Left kidney (tissue), 2 donors: Measurements from ENCODE around the gene PDE6B. TPM values are rescaled to one million over a fixed set of nuclear protein-coding genes. Genes with fewer than 3 reads are reported as not detected.
A peak's percentile ranks its signal among the peaks of the same experiment; 100 is the strongest.
"Not testable (repeated sequence)": the region's sequence is repeated elsewhere in the genome, so short reads cannot be mapped to it uniquely, and the experiment has no call there.

Experiments used
- DNase-seq: peaks from one replicate; pipeline ENCODE4 v3.0.0-alpha.2; 2013
- polyA plus RNA-seq: library from polyadenylated mRNA; unstranded; fragments of 120-200 nt; gene quantifications from one replicate; pipeline ENCODE4 v1.2.1, GENCODE V29; 2013; ENCODE audit not compliant: insufficient read length

Gene PDE6B
- polyA plus RNA-seq, 1 donor: 41.4 TPM

DNA sequence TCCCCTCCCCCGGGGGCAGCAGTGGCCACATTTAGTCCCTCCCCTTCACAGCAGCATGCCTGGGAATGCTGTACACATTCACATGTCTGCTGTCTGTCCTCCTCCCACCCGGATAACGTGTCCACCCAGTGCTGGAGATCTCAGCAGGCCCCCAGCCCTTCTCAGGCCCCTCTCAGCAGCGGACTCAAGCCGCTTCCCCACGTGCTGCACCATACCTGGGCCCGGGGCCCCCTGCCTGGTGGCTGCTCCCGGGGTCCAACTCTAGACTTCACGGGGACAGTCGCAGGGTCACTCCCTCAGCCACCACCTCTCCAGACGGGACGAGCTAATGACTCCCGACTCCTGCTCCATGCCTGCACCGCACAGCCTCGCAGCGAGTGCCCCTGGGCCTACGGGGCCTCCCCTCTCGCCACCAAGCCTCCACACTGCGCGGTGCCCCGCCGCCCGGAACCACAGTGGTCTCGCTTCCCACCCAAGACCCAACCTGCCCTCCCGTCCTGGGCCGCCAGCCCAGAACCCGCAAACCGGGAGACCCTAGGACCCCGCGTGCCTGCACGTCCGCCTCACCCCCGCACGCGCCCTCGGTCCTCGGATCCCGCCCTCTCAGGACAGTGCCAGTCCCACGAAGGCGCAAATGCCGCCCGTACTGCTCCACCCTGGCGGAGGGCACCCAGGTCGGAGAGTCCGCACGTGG, 79.0 kb downstream of the PDE6B start:
- DNase-seq: no peak

DNA sequence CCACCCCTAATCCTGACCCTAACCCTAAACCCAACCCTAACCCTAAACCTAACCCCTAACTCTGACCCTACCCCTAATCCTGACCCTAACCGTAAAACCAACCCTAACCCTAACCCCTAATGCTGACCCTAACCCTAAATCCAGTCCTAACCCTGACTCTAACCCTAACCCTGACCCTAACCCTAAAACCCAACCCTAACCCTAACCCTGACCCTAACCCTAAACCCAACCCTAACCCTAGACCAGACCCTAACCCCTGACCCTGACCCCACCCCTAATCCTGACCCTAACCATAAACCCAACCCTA, 79.6 kb downstream of the PDE6B start:
- no peak for DNase-seq

DNA sequence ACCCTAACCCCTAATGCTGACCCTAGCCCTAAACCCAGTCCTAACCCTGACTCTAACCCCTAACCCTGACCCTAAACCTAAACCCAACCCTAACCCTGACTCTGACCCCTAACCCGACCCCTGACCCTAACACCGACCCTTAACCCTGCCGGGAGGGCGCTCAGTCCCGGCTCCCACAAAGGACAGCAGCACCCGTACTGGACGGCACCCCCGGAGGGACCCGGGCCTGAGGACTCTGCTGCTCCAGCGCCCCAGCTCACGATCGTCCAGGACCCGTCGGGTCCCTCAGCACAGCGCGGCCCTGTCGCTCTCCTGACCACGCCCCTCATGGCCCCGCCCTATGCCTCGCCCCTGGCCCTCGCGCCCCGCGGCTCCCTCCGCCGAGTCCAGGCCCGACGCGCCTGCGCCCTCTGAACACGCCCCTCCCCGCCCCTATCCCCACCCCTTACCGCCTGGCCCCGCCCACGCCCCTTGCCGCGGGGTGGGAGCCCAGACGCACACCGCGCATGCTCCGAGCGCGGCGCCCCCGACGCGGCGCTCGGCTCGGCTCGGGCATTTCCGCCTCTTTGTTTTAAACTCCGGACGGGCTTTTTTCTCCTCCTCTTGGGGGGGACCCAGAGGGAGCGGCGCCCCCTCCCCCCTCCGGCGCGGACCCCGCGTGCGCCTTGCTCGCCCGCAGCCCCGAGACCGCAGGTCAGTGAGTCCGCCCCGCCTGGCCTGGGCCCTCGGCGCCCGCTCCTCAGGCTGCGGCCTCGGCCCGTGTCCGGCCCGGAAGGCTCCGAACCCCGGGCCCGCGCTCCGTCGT, 80.1 kb downstream of the PDE6B start, which contains the start of gene PCGF3:
Gene PCGF3, plus strand, starts transcription at position 555 of the 805 bp plus-strand sequence. CDS start 27,849 bp downstream, outside the sequence.
- DNase-seq: peak; percentile 94

DNA sequence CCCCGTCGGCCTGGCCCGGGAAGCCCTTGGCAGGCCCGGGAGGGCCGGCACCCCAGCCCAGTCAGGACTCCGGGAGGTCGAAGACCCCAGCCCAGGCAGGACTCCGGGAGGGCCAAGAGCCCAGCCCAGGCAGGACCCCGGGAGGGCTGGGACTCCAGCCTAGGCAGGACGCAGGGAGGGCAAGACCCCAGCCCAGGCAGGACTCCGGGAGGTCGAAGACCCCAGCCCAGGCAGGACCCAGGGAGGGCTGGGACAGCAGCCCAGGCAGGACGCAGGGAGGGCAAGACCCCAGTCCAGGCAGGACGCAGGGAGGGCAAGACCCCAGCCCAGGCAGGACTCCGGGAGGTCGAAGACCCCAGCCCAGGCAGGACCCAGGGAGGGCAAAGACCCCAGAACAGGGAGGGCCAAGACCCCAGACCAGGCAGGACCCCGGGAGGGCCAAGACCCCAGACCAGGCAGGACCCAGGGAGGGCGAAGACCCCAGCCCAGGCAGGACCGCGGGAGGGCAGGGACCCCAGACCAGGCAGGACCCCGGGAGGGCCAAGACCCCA, 80.8 kb downstream of the PDE6B start:
- DNase-seq: not testable (repeated sequence)

DNA sequence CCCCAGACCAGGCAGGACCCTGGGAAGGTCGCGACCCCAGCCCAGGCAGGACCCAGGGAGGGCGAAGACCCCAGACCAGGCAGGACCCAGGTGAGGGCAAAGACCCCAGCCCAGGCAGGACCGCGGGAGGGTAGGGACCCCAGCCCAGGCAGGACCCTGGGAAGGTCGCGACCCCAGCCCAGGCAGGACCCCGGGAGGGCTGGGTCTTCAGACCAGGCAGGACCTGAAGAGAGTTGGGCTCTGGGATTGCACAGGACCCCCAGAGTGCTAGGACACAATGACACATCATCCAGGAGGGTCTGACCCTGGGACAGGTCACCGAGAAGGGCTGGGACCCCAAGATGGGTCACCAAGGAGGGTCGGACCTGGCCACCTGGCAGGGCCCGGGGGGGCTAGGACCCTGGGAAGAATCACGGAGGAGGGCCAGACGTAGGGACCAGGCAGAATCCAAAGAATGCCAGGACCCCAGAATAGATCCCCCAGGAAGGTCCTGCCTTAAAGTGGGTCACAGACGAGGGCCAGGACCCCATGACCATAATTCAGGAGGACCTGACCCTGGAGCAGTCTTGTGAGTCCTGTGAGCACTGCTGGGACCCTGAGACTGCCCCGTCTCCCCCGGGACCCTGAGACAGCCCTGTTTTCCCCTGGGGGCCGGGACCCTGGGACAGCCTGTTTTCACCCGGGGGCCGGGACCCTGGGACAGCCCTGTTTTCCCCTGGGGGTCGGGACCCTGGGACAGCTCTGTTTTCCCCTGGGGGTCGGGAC, 81.6 kb downstream of the PDE6B start:
- DNase-seq: no peak

DNA sequence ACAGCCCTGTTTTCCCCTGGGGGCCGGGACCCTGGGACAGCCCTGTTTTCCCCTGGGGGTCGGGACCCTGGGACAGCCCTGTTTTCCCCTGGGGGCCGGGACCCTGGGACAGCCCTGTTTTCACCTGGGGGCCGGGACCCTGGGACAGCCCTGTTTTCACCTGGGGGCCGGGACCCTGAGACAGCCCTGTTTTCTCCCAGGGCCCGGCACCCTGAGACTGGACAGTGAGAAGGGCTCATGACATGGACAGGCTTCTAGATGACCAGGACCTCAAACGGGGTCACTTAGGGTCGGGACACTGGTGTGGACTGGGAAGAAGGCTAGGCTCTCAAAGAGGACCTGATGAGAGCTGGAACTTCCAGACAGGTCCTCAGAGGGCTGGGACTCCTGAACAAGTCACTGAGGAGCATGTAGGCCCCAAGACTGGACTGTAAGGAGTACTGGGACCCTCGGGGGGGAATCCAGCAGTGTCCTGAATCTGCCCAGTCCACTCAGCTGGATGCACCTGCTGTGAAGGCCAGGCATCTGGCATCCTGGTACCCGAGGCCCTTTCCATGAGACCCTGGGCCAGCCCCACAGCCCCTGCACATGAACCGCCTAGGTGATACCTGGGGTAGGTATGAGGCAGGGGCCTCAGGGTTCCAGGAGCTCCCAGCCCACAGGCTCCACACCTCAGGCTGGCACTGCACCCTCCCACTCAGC, 82.7 kb downstream of the PDE6B start:
- DNase-seq: no peak

DNA sequence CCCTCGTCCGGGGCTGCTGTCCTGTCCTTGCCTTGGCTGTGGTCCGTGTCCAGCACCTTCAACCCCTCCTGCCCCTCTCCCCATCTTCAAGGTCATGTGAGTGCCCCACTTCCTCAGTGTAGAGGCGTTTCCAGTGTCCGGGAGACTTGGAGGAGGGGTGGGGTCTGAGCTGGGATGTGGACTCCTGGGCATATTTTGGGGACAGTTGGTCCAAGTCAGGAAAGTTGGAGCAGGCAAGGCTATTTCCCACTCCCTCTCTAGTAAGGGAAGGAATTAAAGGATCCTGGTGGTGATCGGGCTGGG, 83.2 kb downstream of the PDE6B start:
- no peak for DNase-seq

DNA sequence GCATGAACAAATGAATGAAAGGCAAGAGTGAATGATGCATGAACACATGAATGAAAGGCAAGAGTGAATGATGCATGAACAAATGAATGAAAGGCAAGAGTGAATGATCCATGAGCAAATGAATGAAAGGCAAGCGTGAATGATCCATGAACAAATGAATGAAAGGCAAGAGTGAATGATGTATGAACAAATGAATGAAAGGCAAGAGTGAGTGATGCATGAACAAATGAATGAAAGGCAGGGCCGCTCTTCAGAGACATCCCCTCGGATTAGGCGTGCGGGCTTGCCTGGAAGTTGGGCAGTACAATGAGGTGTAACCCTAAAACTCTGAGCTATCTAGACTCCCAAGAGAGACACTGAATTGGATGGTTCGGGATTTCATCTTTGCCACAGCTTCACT, 84.0 kb downstream of the PDE6B start:
- no peak for DNase-seq

DNA sequence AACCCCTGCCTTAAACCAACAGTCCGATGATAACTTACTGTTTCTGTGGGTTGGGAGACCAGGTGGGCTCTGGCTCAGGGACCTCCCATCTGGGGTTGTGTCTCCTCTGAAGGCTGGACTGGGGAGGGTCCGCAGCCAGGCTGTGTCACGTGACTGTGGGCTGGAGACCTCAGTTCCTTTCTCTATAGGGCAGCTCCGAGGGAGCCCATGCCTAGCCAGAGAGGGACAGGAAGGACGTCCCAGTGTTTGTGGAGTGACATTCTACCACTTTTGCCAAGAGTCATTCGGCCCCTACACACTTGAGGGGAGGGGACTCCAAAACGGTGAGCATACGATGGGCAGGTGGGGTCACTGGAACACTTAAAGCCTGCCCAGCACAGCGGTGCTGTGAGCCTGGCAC, 84.7 kb downstream of the PDE6B start:
- DNase-seq: no peak

DNA sequence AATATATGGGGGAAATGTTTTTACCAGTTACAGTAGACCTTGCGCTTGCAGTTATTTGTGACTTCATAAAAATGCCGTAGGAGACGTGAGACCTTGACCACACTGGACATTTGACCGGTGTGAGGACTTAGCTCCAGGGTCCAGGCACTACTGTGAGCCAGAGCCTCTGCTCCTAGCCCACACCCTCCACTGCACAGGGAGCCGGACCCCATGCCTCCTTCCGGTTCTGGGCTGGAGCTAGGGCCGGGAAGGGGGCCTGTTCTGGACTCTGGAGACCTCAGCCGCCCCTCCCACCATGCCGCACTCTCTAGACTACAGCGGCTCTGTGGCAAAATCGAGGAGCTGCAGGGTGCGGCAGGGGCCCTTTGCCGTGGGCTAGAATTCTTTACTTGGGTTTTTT, 85.5 kb downstream of the PDE6B start:
- DNase-seq: no peak

DNA sequence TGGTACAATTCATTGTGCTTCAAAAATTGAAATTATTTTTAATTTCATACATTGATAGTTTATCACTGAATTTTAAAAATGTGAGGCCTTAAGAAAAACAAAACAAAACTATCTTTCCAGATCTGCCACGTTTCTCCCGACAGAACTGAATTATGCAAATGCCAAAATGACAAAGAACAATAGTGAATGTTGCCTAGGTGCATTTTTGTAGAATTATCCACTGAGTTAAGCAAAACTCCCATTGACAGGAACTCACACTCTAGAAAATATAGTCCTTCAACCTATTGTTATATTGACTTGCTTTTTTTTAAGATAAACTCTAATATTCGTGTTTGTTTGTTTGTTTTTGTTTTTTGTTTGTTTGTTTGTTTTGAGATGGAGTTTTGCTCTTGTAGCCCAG, 86.7 kb downstream of the PDE6B start:
- DNase-seq: no peak

DNA sequence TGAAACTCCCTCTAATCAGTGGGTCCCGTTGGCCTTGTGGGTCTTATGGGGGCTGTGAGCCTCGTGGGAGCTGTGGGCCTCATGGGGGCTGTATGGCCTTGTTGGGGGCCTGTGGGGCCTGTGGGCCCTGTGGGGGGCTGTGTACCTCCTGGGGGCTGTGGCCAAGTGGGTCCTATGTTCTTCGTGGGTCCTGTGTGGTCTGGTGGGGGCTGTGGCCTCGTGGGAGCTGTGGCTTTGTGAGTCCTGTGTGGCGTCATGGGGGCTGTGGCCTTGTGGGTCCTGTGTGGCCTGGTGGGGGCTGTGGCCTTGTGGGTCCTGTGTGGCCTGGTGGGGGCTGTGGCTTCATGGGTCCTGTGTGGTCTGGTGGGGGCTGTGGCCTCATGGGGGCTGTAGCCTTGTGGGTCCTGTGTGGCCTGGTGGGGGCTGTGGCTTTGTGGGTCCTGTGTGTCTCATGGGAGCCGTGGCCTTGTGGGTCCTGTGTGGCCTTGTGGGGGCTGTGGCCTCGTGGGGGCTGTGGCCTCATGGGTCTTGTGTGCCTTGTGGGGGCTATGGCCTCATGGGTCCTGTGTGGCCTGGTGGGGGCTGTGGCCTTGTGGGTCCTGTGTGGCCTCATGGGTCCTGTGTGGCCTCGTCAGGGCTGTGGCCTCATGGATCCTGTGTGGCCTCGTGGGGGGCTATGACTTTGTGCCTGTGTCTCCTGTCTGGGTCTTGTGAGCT, 87.7 kb downstream of the PDE6B start:
- no peak for DNase-seq

DNA sequence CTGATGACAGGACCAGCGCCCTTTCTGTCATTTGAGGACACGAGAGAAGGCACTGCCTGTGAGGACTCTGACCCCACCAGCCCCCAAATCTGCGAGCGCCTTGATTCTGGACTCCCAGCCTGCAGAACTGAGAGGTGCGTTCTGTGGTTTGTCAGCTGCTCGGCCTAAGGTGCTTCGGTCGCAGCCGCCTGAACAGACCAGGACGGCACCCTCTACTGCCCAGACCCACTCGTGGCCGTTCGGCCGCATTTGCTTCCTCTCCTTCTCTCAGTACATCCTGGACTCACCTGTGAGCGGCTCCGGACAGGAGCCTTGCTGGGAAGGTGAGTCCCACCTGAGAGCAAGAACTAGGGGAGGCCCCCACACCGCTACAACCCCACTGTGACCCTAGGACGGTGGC, 88.7 kb downstream of the PDE6B start:
- DNase-seq: no peak

DNA sequence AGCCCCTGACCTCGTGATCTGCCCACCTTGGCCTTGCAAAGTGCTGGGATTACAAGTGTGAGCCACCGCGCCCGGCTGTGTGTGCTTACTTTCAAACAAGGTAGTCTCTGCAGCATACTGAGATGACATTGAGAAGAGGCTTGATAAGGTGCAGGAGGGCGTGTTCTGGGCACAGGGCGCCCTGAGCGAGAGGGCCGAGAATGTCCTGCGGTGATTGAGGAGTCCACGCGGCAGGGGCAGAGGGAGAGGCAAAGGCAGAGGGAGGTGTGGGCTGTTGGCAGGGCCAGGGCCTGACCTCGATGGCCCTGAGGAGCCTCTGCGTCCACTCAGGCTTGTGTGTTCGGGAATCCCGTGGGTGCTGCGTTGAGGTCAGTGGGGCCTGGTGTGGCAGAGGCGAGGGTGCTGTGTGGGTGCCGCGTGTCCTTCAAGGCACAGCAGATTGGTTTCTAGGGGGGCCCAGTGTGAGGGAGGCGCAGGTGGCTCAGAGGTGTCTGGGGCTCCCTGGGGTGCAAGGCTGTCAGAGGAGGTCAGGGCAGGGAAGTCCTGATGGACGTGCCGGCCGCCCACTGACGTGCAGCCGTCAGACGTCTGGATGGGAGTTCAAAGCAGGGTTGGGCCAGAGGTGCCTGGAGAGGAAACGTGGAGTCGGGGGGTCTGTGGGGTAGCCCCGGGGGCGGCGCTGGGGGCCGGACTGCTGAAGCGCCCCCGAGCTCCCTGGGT, 92.4 kb downstream of the PDE6B start:
- no peak for DNase-seq

DNA sequence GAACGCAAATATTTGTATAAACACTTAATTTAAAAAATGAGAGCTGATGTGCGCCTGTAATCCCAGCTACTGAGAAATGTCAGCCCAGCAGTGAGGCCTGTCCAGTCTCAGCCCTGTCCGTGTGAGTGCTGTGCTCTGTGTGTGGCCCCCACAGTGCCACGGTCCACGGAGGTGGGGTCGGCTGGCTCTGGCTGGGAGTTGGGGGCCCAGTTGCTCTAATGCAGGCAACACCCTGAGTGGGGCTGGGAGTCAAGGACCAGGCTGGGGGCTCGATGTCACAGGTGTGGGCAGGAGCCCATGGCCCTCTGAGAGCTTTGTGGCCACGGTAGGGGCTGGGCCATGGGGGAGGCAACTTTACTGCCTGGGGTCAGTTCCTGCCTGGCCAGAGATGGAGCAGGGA, 93.1 kb downstream of the PDE6B start:
- no peak for DNase-seq

Other genes with a start within 250 kb of the PDE6B start
- gene ZNF721, start 126.4 kb upstream of the PDE6B start, polyA plus RNA-seq: 56.9 TPM
- gene PIGG, start 126.4 kb upstream of the PDE6B start, polyA plus RNA-seq: 83.3 TPM
- gene TMEM271, start 49.3 kb upstream of the PDE6B start, polyA plus RNA-seq: not detected
- gene ATP5ME, start 48.7 kb downstream of the PDE6B start, polyA plus RNA-seq: 212 TPM
- gene MYL5, start 49.0 kb downstream of the PDE6B start, polyA plus RNA-seq: 19.0 TPM
- gene SLC49A3, start 63.6 kb downstream of the PDE6B start, polyA plus RNA-seq: 3.7 TPM
- 106 TPM for gene PCGF3, start 80.3 kb downstream of the PDE6B start, polyA plus RNA-seq
- 1.7 TPM for gene CPLX1, start 200.6 kb downstream of the PDE6B start, polyA plus RNA-seq